NCI-H146 treated with DMSO at 0.1 percent for 48 hours (cell line): ENCODE measurements around the gene DLG2.
"Not testable (repeated sequence)": the region's sequence is repeated elsewhere in the genome, so short reads cannot be mapped to it uniquely, and the experiment has no call there.

Experiments
- DNase-seq: peaks from one replicate; lab custom pipeline; 2025; ENCODE audit not compliant: unreplicated experiment; lab: John Stamatoyannopoulos, UW

Gene DLG2

GRCh38 chr11:84316866-84317555, 1310.1 kb downstream of the DLG2 start:
- DNase-seq = no peak

- no peak for DNase-seq
Observed at GRCh38 chr11:84313830-84314359, 1313.2 kb downstream of the DLG2 start.

GRCh38 chr11:84310268-84310667, 1316.9 kb downstream of the DLG2 start:
- DNase-seq = no peak

GRCh38 chr11:84308491-84308890, 1318.7 kb downstream of the DLG2 start:
- DNase-seq = not testable (repeated sequence)

- DNase-seq = no peak
Observed at GRCh38 chr11:84300092-84300491, 1327.1 kb downstream of the DLG2 start.

GRCh38 chr11:84297570-84297969, 1329.6 kb downstream of the DLG2 start:
- DNase-seq = no peak

- DNase-seq = no peak
Observed at GRCh38 chr11:84295815-84296214, 1331.3 kb downstream of the DLG2 start.

GRCh38 chr11:84292955-84293354, 1334.2 kb downstream of the DLG2 start:
- no peak for DNase-seq

- no peak for DNase-seq
Observed at GRCh38 chr11:84292006-84292405, 1335.1 kb downstream of the DLG2 start.

- no peak for DNase-seq
Observed at GRCh38 chr11:84290647-84291046, 1336.5 kb downstream of the DLG2 start.

- DNase-seq = no peak
Observed at GRCh38 chr11:84289381-84289906, 1337.7 kb downstream of the DLG2 start.

- no peak for DNase-seq
Observed at GRCh38 chr11:84273541-84273940, 1353.6 kb downstream of the DLG2 start.

GRCh38 chr11:84270466-84270865, 1356.7 kb downstream of the DLG2 start:
- DNase-seq = no peak

GRCh38 chr11:84264066-84264465, 1363.1 kb downstream of the DLG2 start:
- no peak for DNase-seq

- DNase-seq = no peak
Observed at GRCh38 chr11:84261707-84262106, 1365.4 kb downstream of the DLG2 start.

GRCh38 chr11:84260862-84261261, 1366.3 kb downstream of the DLG2 start:
- DNase-seq = no peak

- DNase-seq = no peak
Observed at GRCh38 chr11:84256618-84257017, 1370.5 kb downstream of the DLG2 start.

- no peak for DNase-seq
Observed at GRCh38 chr11:84255483-84255882, 1371.7 kb downstream of the DLG2 start.

- no peak for DNase-seq
Observed at GRCh38 chr11:84250834-84251613, 1376.1 kb downstream of the DLG2 start.

- DNase-seq = no peak
Observed at GRCh38 chr11:84249344-84250135, 1377.6 kb downstream of the DLG2 start.

- DNase-seq = no peak
Observed at GRCh38 chr11:84247926-84248325, 1379.2 kb downstream of the DLG2 start.
